ENCODE results near the gene PRPS1. TPM values are rescaled to one million over a fixed set of nuclear protein-coding genes. Genes with fewer than 3 reads are reported as not detected.

PRPS1 gene
- total and polyA plus RNA-seq, 2 of the 13 experiments (the other 11 are each of a cell fraction or from before 2014, with no cell fraction given), result 33.7 to 54.4 TPM

DNA sequence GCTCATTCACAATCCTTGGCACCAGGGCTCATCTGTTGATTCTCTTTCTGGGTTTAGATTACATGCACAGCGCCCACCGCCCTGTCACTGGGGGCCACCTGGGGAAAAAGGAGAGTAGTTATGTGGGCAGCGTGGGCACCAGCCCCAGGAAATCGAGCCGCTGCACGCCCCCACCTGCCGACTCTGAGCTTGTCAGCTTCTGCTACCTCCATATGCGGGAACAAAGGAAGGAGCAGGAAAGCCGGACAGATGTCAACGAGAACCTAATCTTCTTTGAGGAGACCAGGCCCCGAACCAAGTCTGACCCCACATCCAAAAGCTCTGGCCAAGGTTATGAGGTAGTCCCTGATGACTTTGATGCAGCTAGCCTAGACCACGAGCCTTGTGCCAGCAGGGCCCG is 31.0 kb upstream of the PRPS1 start:
- in situ Hi-C loops (cut with HindIII; ENCODE audit: extremely low pct_ligation_motif_present, low pct_unique_long_range_greater_than_20kb) (no loop called here), intact Hi-C loops (cut with micrococcal nuclease; ENCODE audit: unreplicated experiment) (no loop called here)
- no peaks in the 10 kb centered on the region for H3K4me1 ChIP-seq (ENCODE audit: insufficient read depth, low read length)
- H3K9me3 ChIP-seq (ENCODE audit: low read length), result no peaks in the 10 kb centered on the region
- H3K79me2 ChIP-seq (ENCODE audit: insufficient read depth, low read length), result no peaks in the 10 kb centered on the region
- no TSS peak for BruUV-seq (replicated peaks)
- TF ChIP-seq ASH2L (IDR thresholded peaks at IDR 0.05; ENCODE audit: insufficient read length, low read depth, low read length) (no peak), MTF1 (CRISPR knock-in tag; IDR thresholded peaks at IDR 0.05) (no peak), ZNF878 (CRISPR knock-in tag; IDR thresholded peaks at IDR 0.05) (no peak), THAP9 (CRISPR knock-in tag; IDR thresholded peaks at IDR 0.05; ENCODE audit: borderline replicate concordance) (no peak), PITX1 (CRISPR knock-in tag; IDR thresholded peaks at IDR 0.05) (no peak), ZNF614 (CRISPR knock-in tag; IDR thresholded peaks at IDR 0.05; ENCODE audit: borderline replicate concordance) (no peak)
- TF ChIP-seq, protein P1, sequence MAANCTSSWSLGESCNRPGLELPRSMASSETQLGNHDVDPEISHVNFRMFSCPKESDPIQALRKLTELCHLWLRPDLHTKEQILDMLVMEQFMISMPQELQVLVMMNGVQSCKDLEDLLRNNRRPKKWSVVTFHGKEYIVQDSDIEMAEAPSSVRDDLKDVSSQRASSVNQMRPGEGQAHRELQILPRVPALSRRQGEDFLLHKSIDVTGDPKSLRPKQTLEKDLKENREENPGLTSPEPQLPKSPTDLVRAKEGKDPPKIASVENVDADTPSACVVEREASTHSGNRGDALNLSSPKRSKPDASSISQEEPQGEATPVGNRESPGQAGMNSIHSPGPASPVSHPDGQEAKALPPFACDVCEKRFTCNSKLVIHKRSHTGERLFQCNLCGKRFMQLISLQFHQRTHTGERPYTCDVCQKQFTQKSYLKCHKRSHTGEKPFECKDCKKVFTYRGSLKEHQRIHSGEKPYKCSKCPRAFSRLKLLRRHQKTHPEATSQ (CRISPR knock-in tag; IDR thresholded peaks at IDR 0.05; ENCODE audit: borderline replicate concordance), result no peak
- TF ChIP-seq, protein P2, sequence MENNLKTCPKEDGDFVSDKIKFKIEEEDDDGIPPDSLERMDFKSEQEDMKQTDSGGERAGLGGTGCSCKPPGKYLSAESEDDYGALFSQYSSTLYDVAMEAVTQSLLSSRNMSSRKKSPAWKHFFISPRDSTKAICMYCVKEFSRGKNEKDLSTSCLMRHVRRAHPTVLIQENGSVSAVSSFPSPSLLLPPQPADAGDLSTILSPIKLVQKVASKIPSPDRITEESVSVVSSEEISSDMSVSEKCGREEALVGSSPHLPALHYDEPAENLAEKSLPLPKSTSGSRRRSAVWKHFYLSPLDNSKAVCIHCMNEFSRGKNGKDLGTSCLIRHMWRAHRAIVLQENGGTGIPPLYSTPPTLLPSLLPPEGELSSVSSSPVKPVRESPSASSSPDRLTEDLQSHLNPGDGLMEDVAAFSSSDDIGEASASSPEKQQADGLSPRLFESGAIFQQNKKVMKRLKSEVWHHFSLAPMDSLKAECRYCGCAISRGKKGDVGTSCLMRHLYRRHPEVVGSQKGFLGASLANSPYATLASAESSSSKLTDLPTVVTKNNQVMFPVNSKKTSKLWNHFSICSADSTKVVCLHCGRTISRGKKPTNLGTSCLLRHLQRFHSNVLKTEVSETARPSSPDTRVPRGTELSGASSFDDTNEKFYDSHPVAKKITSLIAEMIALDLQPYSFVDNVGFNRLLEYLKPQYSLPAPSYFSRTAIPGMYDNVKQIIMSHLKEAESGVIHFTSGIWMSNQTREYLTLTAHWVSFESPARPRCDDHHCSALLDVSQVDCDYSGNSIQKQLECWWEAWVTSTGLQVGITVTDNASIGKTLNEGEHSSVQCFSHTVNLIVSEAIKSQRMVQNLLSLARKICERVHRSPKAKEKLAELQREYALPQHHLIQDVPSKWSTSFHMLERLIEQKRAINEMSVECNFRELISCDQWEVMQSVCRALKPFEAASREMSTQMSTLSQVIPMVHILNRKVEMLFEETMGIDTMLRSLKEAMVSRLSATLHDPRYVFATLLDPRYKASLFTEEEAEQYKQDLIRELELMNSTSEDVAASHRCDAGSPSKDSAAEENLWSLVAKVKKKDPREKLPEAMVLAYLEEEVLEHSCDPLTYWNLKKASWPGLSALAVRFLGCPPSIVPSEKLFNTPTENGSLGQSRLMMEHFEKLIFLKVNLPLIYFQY (CRISPR knock-in tag; IDR thresholded peaks at IDR 0.05; ENCODE audit: borderline replicate concordance), result no peak
- no peak for DNase-seq (ENCODE audit: low spot score)
- ChIA-PET POLR2A (no interaction called here), CTCF (ENCODE audit: low intra/inter-chr PET ratio, low total read pairs) (no interaction called here)
- no peak overlapping the region for H3K27ac ChIP-seq (ENCODE audit: extremely low read length, insufficient read depth, low read length)
- no peaks in the 10 kb centered on the region for H3K36me3 ChIP-seq (replicated peaks in 1 of 2; ENCODE audit: control insufficient read depth in 1 of 2, insufficient read depth in 2 of 2, low read length in 2 of 2)
- no peak overlapping the region for H3K4me2 ChIP-seq (ENCODE audit: low read depth, low read length)
- no peak overlapping the region for H2AFZ ChIP-seq (ENCODE audit: low read length)
- H3K4me3 ChIP-seq (replicated peaks in 1 of 3; ENCODE audit: insufficient read depth in 1 of 3, low read depth in 2 of 3, low read length in 3 of 3), result no peak overlapping the region
- H4K20me1 ChIP-seq (ENCODE audit: insufficient read depth, low read length), result no peaks in the 10 kb centered on the region
- no peak overlapping the region for H3K9ac ChIP-seq (ENCODE audit: insufficient read depth, low read depth, low read length)
- no CpG with 5 or more reads among the region's 13 CpGs for WGBS (ENCODE audit: low lambda C conversion rate)
- no peak for FAIRE-seq
- no peaks in the 10 kb centered on the region for H3K27me3 ChIP-seq (ENCODE audit: control insufficient read depth in 1 of 2, insufficient read depth in 2 of 2, low read length in 2 of 2)
- no peak for ATAC-seq

Data from HepG2 (cell line).